Measurements from ENCODE around the gene PMM1.
A peak's percentile ranks its signal among the peaks of the same experiment; 100 is the strongest.

PMM1 gene

DNA sequence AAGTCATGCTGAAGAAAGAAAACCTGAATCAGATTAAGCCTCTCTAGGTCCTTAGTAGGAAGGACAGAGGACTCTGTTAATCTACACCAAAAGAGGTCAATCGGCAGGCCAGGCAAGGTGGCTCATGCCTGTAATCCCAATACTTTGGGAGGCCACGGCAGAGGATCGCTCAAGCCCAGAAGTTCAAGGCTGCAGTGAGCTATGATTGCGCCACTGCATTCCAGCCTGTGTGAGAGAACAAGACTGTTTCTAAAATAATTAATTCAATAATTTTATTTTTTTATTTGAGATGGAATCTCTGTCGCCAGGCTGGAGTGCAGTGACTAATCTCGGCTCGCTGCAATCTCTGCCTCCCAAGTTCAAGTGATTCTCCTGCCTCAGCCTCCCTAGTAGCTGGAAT, 35.9 kb upstream of the PMM1 start:
- no peak overlapping the region for H4K8ac ChIP-seq (ENCODE audit: low read length)
- H3K4me3 ChIP-seq (ENCODE audit: insufficient read depth in 1 of 2, low read depth in 1 of 2, low read length in 2 of 2): no peak overlapping the region
- no peaks in the 10 kb centered on the region for H3K4me1 ChIP-seq (ENCODE audit: control insufficient read depth, insufficient read depth, low read depth, low read length)
- 96% methylated on average over 6 of the region's 7 CpGs for WGBS
- no peak overlapping the region for H2BK12ac ChIP-seq (ENCODE audit: low read length in 2 of 2)
- no peak overlapping the region for H2AK5ac ChIP-seq (ENCODE audit: low read length, severe bottlenecking)
- H3K27me3 ChIP-seq (ENCODE audit: control insufficient read depth in 1 of 2, insufficient read depth in 1 of 2, low read length in 2 of 2): no peaks in the 10 kb centered on the region
- no peak overlapping the region for H2BK5ac ChIP-seq (ENCODE audit: low read depth, low read length, poor library complexity, severe bottlenecking)
- no peak overlapping the region for H3K27ac ChIP-seq (ENCODE audit: low read length, poor library complexity, severe bottlenecking)
- H2AFZ ChIP-seq (ENCODE audit: low read depth, low read length): no peak overlapping the region
- no peak overlapping the region for H3K4me2 ChIP-seq (ENCODE audit: low read length, poor library complexity, severe bottlenecking)
- H3K23ac ChIP-seq (ENCODE audit: low read length in 2 of 2): no peak overlapping the region
- H2BK15ac ChIP-seq (ENCODE audit: low read depth, poor library complexity, severe bottlenecking): no peak overlapping the region
- H4K91ac ChIP-seq (ENCODE audit: low read length): no peak overlapping the region
- peaks cover 58 to 69% of the 10 kb centered on the region in 2 experiments for H3K36me3 ChIP-seq (ENCODE audit: control insufficient read depth in 1 of 2, insufficient read depth in 2 of 2, low read depth in 1 of 2, low read length in 2 of 2)
- no peak for DNase-seq
- H3K14ac ChIP-seq (ENCODE audit: low read length in 2 of 2): no peak overlapping the region
- H3K9me3 ChIP-seq (ENCODE audit: control insufficient read depth, low read length): no peaks in the 10 kb centered on the region
- H3K18ac ChIP-seq (ENCODE audit: low read depth in 1 of 2, low read length in 2 of 2): no peak overlapping the region
- no peak overlapping the region for H3K9ac ChIP-seq (ENCODE audit: low read length)
- H2BK120ac ChIP-seq (ENCODE audit: low read depth, low read length): no peak overlapping the region
- peaks cover 12% of the 10 kb centered on the region for H3K79me1 ChIP-seq (replicated peaks; ENCODE audit: low read length, poor library complexity, severe bottlenecking)
- H3K4ac ChIP-seq (ENCODE audit: low read depth in 1 of 2, low read length in 2 of 2): no peak overlapping the region

DNA sequence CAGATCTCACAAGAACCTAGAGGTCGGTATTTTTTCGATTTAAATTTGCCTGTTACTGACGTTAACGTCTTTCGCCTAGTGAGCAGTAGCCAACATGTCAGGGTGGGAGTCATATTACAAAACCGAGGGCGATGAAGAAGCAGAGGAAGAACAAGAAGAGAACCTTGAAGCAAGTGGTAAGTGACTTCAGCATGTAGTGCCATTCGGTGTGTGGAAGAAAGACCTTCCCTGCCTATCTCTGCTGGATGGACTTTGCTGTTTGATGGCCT, 32.2 kb upstream of the PMM1 start:
- Histone ChIP-seq H3K27me3 (ENCODE audit: control insufficient read depth in 1 of 2, insufficient read depth in 1 of 2, low read length in 2 of 2) (no peaks in the 10 kb centered on the region), H2AK5ac (ENCODE audit: low read length, severe bottlenecking) (no peak overlapping the region), H3K23ac (ENCODE audit: low read length in 2 of 2) (no peak overlapping the region), H4K8ac (ENCODE audit: low read length) (no peak overlapping the region), H3K27ac (ENCODE audit: low read length, poor library complexity, severe bottlenecking) (peak overlapping the region; percentile 87), H2BK15ac (ENCODE audit: low read depth, poor library complexity, severe bottlenecking) (no peak overlapping the region), H2BK120ac (ENCODE audit: low read depth, low read length) (no peak overlapping the region), H4K91ac (ENCODE audit: low read length) (no peak overlapping the region), H2BK5ac (ENCODE audit: low read depth, low read length, poor library complexity, severe bottlenecking) (no peak overlapping the region), H3K4ac (ENCODE audit: low read depth in 1 of 2, low read length in 2 of 2) (peak overlapping the region in 1 of 2 experiments; percentile 21), H3K36me3 (ENCODE audit: control insufficient read depth in 1 of 2, insufficient read depth in 2 of 2, low read depth in 1 of 2, low read length in 2 of 2) (peaks cover 32 to 38% of the 10 kb centered on the region in 2 experiments), H2BK12ac (ENCODE audit: low read length in 2 of 2) (no peak overlapping the region), H2AFZ (ENCODE audit: low read depth, low read length) (no peak overlapping the region), H3K14ac (ENCODE audit: low read length in 2 of 2) (no peak overlapping the region), H3K79me1 (replicated peaks; ENCODE audit: low read length, poor library complexity, severe bottlenecking) (peaks cover 5% of the 10 kb centered on the region), H3K4me2 (ENCODE audit: low read length, poor library complexity, severe bottlenecking) (peak overlapping the region; percentile 83), H3K9ac (ENCODE audit: low read length) (peak overlapping the region; percentile 94), H3K4me3 (ENCODE audit: insufficient read depth in 1 of 2, low read depth in 1 of 2, low read length in 2 of 2) (peak overlapping the region; percentile 82 to 84), H3K4me1 (ENCODE audit: control insufficient read depth, insufficient read depth, low read depth, low read length) (peaks cover 3% of the 10 kb centered on the region), H3K18ac (ENCODE audit: low read depth in 1 of 2, low read length in 2 of 2) (peak overlapping the region in 1 of 2 experiments; percentile 50), H3K9me3 (ENCODE audit: control insufficient read depth, low read length) (no peaks in the 10 kb centered on the region)
- no peak for DNase-seq
- WGBS: 15% methylated on average over 8 of the region's 8 CpGs

DNA sequence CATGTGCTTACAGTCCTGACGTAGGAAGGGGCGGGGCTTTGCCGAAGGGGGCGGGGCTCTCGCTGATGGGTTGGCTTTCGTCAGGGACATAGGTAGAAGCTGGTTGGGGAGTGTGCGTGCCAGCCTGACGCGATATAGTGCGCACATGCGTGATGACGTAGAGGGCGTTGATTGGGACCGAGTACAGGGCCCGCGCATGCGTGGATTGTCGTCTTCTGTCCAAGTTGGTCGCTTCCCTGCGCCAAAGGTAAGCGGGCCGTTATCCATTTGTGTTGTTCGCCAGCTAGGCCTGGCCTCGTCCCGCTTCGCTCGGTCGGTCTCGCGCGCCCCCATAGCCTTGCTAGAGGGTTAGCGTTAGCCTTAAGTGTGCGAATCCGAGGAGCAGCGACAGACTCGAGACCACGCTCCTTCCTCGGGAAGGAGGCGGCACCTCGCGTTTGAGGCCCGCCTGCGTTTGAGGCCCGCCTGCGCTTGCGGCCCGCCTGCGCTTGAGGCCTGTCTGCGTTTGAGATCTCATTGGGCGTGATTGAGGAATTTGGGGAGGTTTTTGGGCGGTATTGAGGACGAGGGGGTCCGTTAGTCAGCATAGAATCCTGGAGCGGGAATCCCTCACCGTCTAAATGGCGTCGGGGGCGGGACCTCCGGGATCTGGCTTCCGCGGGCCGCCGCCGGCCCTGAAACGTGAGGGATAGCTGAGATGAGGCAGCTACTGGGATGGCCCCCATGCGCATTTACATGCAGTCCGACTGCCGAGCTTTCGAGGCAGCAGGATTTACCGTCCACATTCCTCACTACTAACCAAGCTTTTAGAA, 31.7 kb upstream of the PMM1 start, which contains the start of gene XRCC6:
Gene XRCC6 (plus strand): TSS at position 197 of the 812 bp plus-strand sequence. CDS start 710 bp downstream, outside the sequence.
- H3K79me1 ChIP-seq (replicated peaks; ENCODE audit: low read length, poor library complexity, severe bottlenecking): peaks cover 5% of the 10 kb centered on the region
- peak within 1 kb of the TSS; percentile 87 for H3K27ac ChIP-seq (ENCODE audit: low read length, poor library complexity, severe bottlenecking)
- peak within 1 kb of the TSS in 1 of 2 experiments; percentile 54 for H3K23ac ChIP-seq (ENCODE audit: low read length in 2 of 2)
- H3K4me2 ChIP-seq (ENCODE audit: low read length, poor library complexity, severe bottlenecking): peak within 1 kb of the TSS; percentile 91
- H2BK120ac ChIP-seq (ENCODE audit: low read depth, low read length): no peak within 1 kb of the TSS
- H3K9ac ChIP-seq (ENCODE audit: low read length): peak within 1 kb of the TSS; percentile 94
- peak within 1 kb of the TSS; percentile 34 for H2BK15ac ChIP-seq (ENCODE audit: low read depth, poor library complexity, severe bottlenecking)
- H2AK5ac ChIP-seq (ENCODE audit: low read length, severe bottlenecking): no peak within 1 kb of the TSS
- H3K4ac ChIP-seq (ENCODE audit: low read depth in 1 of 2, low read length in 2 of 2): peak within 1 kb of the TSS; percentile 66 to 71
- H2AFZ ChIP-seq (ENCODE audit: low read depth, low read length): peak within 1 kb of the TSS; percentile 84
- DNase-seq: peak; percentile 99
- no peaks in the 10 kb centered on the region for H3K27me3 ChIP-seq (ENCODE audit: control insufficient read depth in 1 of 2, insufficient read depth in 1 of 2, low read length in 2 of 2)
- H3K14ac ChIP-seq (ENCODE audit: low read length in 2 of 2): peak within 1 kb of the TSS in 1 of 2 experiments; percentile 100
- H4K91ac ChIP-seq (ENCODE audit: low read length): peak within 1 kb of the TSS; percentile 91
- peak within 1 kb of the TSS; percentile 7 to 29 for H2BK12ac ChIP-seq (ENCODE audit: low read length in 2 of 2)
- H3K36me3 ChIP-seq (ENCODE audit: control insufficient read depth in 1 of 2, insufficient read depth in 2 of 2, low read depth in 1 of 2, low read length in 2 of 2): peaks cover 27 to 36% of the 10 kb centered on the region in 2 experiments
- H3K9me3 ChIP-seq (ENCODE audit: control insufficient read depth, low read length): no peaks in the 10 kb centered on the region
- H3K4me1 ChIP-seq (ENCODE audit: control insufficient read depth, insufficient read depth, low read depth, low read length): peaks cover 3% of the 10 kb centered on the region
- peak within 1 kb of the TSS; percentile 97 for H4K8ac ChIP-seq (ENCODE audit: low read length)
- H3K4me3 ChIP-seq (ENCODE audit: insufficient read depth in 1 of 2, low read depth in 1 of 2, low read length in 2 of 2): peak within 1 kb of the TSS; percentile 82 to 94
- peak within 1 kb of the TSS; percentile 68 for H2BK5ac ChIP-seq (ENCODE audit: low read depth, low read length, poor library complexity, severe bottlenecking)
- peak within 1 kb of the TSS; percentile 85 to 99 for H3K18ac ChIP-seq (ENCODE audit: low read depth in 1 of 2, low read length in 2 of 2)
- WGBS: under 1% methylated on average over 67 of the region's 70 CpGs

DNA sequence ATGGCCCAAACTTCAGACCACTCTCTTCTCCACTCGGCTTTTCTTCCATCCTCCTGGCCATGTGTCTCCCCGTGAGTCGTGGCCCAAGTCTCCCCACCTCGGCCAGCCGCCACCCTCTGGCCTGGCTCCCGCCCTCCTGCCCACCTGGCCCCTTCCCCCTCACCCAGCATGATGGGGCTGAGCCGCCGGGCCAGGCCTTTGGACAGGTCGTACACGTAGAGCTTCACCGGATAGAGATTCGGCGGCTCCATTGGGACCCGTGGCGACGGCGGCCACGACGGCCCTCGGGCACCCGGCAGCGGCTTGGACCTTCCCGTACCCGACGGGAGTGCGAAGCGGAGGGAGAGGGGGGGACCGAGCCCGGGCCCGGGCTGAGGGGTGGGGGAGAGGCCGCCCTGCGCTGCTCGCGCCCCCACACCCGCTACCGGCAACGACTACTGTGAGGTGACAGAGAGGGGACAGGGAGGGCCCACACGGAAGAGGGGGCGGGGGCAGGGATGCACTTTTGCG, 31.0 kb upstream of the PMM1 start, which contains the start of gene DESI1:
Gene DESI1 (minus strand): TSS at position 455 of the 510 bp plus-strand sequence. CDS start 204 bp downstream, at position 251.
- Histone ChIP-seq H3K36me3 (ENCODE audit: control insufficient read depth in 1 of 2, insufficient read depth in 2 of 2, low read depth in 1 of 2, low read length in 2 of 2) (peaks cover 21 to 32% of the 10 kb centered on the region in 2 experiments), H3K27me3 (ENCODE audit: control insufficient read depth in 1 of 2, insufficient read depth in 1 of 2, low read length in 2 of 2) (no peaks in the 10 kb centered on the region), H2AFZ (ENCODE audit: low read depth, low read length) (peak within 1 kb of the TSS; percentile 84), H3K18ac (ENCODE audit: low read depth in 1 of 2, low read length in 2 of 2) (peak within 1 kb of the TSS; percentile 85 to 99), H3K9ac (ENCODE audit: low read length) (peak within 1 kb of the TSS; percentile 94), H4K8ac (ENCODE audit: low read length) (peak within 1 kb of the TSS; percentile 97), H3K23ac (ENCODE audit: low read length in 2 of 2) (peak within 1 kb of the TSS in 1 of 2 experiments; percentile 54), H3K4me1 (ENCODE audit: control insufficient read depth, insufficient read depth, low read depth, low read length) (peaks cover 3% of the 10 kb centered on the region), H3K4me3 (ENCODE audit: insufficient read depth in 1 of 2, low read depth in 1 of 2, low read length in 2 of 2) (peak within 1 kb of the TSS; percentile 82 to 94), H3K4me2 (ENCODE audit: low read length, poor library complexity, severe bottlenecking) (peak within 1 kb of the TSS; percentile 91), H2BK12ac (ENCODE audit: low read length in 2 of 2) (peak within 1 kb of the TSS; percentile 7 to 29), H3K27ac (ENCODE audit: low read length, poor library complexity, severe bottlenecking) (peak within 1 kb of the TSS; percentile 87), H3K4ac (ENCODE audit: low read depth in 1 of 2, low read length in 2 of 2) (peak within 1 kb of the TSS; percentile 66 to 71), H4K91ac (ENCODE audit: low read length) (peak within 1 kb of the TSS; percentile 91), H2AK5ac (ENCODE audit: low read length, severe bottlenecking) (no peak within 1 kb of the TSS), H2BK15ac (ENCODE audit: low read depth, poor library complexity, severe bottlenecking) (peak within 1 kb of the TSS; percentile 34), H2BK120ac (ENCODE audit: low read depth, low read length) (no peak within 1 kb of the TSS), H3K14ac (ENCODE audit: low read length in 2 of 2) (peak within 1 kb of the TSS in 1 of 2 experiments; percentile 100), H3K79me1 (replicated peaks; ENCODE audit: low read length, poor library complexity, severe bottlenecking) (peaks cover 5% of the 10 kb centered on the region), H3K9me3 (ENCODE audit: control insufficient read depth, low read length) (no peaks in the 10 kb centered on the region), H2BK5ac (ENCODE audit: low read depth, low read length, poor library complexity, severe bottlenecking) (peak within 1 kb of the TSS; percentile 68)
- 0% methylated on average over 36 of the region's 40 CpGs for WGBS
- DNase-seq: no peak
